Smooth muscle cell (in vitro differentiated cells): Measurements from ENCODE around the gene ACBD7. TPM values are rescaled to one million over a fixed set of nuclear protein-coding genes. Genes with fewer than 3 reads are reported as not detected.

Experiments used
- DNase-seq: peaks from one replicate; lab custom pipeline; 2025; ENCODE audit not compliant: unreplicated experiment; lab: John Stamatoyannopoulos, UW
- H2AFZ ChIP-seq: fragments of 200-600 bp; sonication (generic); 2 replicates; pipeline ENCODE4 v1.6.0; 2016; ENCODE audit warnings: antibody characterized with exemption, low read depth, mild to moderate bottlenecking
- H3F3A ChIP-seq: fragments of 200-600 bp; sonication (generic); 2 replicates; pipeline ENCODE4 v1.6.0; 2017; ENCODE audit warnings: antibody characterized with exemption, low read depth
- H3K27ac ChIP-seq: fragments of 200-600 bp; sonication (generic); 2 replicates; pipeline ENCODE4 v1.5.1; 2016; ENCODE audit warnings: low read depth, mild to moderate bottlenecking
- H3K27me3 ChIP-seq: fragments of 200-600 bp; sonication (generic); 2 replicates; pipeline ENCODE4 v1.6.1; 2016; ENCODE audit warnings: low read depth, mild to moderate bottlenecking
- H3K36me3 ChIP-seq: fragments of 200-600 bp; sonication (generic); 2 replicates; pipeline ENCODE4 v1.5.1; 2016; ENCODE audit warnings: low read depth
- H3K4me1 ChIP-seq: fragments of 200-600 bp; sonication (generic); 2 replicates; pipeline ENCODE4 v1.5.1; 2016; ENCODE audit warnings: low read depth
- H3K4me2 ChIP-seq: fragments of 200-600 bp; sonication (generic); 2 replicates; pipeline ENCODE4 v1.6.0; 2016; ENCODE audit warnings: mild to moderate bottlenecking
- H3K4me3 ChIP-seq: fragments of 200-600 bp; sonication (generic); 2 replicates; pipeline ENCODE4 v1.5.1; 2016; ENCODE audit warnings: mild to moderate bottlenecking
- H3K79me2 ChIP-seq: fragments of 200-600 bp; sonication (generic); 2 replicates; pipeline ENCODE4 v1.6.0; 2016; ENCODE audit warnings: low read depth, mild to moderate bottlenecking
- H3K9ac ChIP-seq: fragments of 200-600 bp; sonication (generic); 2 replicates; pipeline ENCODE4 v1.6.0; 2016; ENCODE audit warnings: low read depth
- H3K9me3 ChIP-seq: fragments of 200-600 bp; sonication (generic); replicated peaks from 2 replicates; pipeline ENCODE4 v1.5.1; 2016; ENCODE audit warnings: low read depth
- H4K20me1 ChIP-seq: fragments of 200-600 bp; sonication (generic); 2 replicates; pipeline ENCODE4 v1.6.0; 2016; ENCODE audit warnings: low read depth
- WGBS: methylation state at CpG from one replicate; pipeline ENCODE4 v1.1.7; 2016; ENCODE audit warnings: low lambda C conversion rate; 5-methylcytosine and 5-hydroxymethylcytosine counted together
- polyA plus RNA-seq: library from polyadenylated mRNA; unstranded; fragments of >200 nt; fragmentation: Nextera tagmentation; extraction: Ambion mirVana; gene quantifications from 2 replicates; pipeline ENCODE4 v1.2.1, GENCODE V29; 2016
- total RNA-seq: library from RNA; depleted of rRNA; stranded (reverse); fragments of >200 nt; gene quantifications from 2 replicates; pipeline ENCODE4 v1.2.3, GENCODE V29; 2014
- TF ChIP-seq, protein P1 (sequence below): fragments of 200-600 bp; sonication (generic); IDR thresholded peaks from 2 replicates; pipeline ENCODE4 v1.5.1; 2017; ENCODE audit warnings: borderline replicate concordance, mild to moderate bottlenecking, antibody characterized with exemption; ENCODE audit not compliant: insufficient read depth, poor library complexity, severe bottlenecking

ACBD7 gene
- total and polyA plus RNA-seq, 2 experiments from 2014 or later, result not detected

DNA sequence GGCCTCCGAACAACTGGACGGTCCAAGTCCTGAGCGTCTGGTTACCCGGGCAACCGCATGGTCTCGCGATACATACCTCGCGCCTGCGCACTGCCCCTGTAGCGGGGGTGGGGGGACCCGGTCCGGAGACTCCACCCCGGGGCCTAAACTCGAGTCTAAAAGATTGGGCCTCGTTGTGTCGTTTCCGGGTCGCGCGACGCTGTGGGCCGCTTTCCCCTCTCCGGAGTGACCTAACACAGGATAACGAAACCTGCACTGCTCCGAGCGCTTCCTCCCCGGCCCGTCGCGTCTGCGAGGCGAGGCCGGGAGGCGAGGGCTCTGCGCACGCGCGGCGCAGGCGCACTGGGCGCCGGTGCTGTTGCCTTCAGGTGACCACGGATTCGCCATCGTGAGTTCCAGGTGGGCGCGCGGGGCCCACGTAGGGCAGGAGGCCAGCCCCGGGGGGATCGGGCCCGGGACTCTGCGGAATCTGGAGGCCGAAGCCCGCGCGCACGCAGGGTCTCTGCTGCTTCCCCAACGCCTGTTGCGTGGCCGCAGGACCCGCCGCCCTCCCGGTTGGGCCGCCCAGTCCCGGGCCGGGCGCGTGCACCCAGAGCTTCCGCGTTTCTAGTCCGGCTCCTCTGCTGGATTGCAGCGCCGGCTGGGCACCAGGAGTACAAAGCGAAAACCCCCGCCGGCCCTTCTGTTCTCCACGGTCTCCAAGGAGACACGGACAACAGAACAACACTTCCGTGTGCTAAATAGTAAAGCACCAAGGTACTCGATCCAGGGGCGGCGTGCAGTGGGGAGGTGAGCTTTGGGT, 8.6 kb upstream of the ACBD7 start, which contains the start of gene RPP38:
TSS of gene RPP38 (plus strand) at position 345 of the 802 bp plus-strand sequence. CDS start 5,960 bp downstream, outside the sequence.
- peak within 1 kb of the TSS; percentile 63 for H3K4me3 ChIP-seq
- H3K36me3 ChIP-seq, result no peaks in the 10 kb centered on the region
- no peaks in the 10 kb centered on the region for H3K9me3 ChIP-seq
- peak within 1 kb of the TSS; percentile 87 for H3K4me2 ChIP-seq
- H3K9ac ChIP-seq, result peak within 1 kb of the TSS; percentile 96
- under 1% methylated on average over 82 of the region's 84 CpGs for WGBS
- TF ChIP-seq, protein P1, sequence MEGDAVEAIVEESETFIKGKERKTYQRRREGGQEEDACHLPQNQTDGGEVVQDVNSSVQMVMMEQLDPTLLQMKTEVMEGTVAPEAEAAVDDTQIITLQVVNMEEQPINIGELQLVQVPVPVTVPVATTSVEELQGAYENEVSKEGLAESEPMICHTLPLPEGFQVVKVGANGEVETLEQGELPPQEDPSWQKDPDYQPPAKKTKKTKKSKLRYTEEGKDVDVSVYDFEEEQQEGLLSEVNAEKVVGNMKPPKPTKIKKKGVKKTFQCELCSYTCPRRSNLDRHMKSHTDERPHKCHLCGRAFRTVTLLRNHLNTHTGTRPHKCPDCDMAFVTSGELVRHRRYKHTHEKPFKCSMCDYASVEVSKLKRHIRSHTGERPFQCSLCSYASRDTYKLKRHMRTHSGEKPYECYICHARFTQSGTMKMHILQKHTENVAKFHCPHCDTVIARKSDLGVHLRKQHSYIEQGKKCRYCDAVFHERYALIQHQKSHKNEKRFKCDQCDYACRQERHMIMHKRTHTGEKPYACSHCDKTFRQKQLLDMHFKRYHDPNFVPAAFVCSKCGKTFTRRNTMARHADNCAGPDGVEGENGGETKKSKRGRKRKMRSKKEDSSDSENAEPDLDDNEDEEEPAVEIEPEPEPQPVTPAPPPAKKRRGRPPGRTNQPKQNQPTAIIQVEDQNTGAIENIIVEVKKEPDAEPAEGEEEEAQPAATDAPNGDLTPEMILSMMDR, result no peak
- H3K27ac ChIP-seq, result peak within 1 kb of the TSS; percentile 95
- peaks cover 26% of the 10 kb centered on the region for H4K20me1 ChIP-seq
- H3K4me1 ChIP-seq, result no peaks in the 10 kb centered on the region
- peaks cover 38% of the 10 kb centered on the region for H3K79me2 ChIP-seq
- H2AFZ ChIP-seq, result peak within 1 kb of the TSS; percentile 82
- DNase-seq, result peak; percentile 97
- no peaks in the 10 kb centered on the region for H3K27me3 ChIP-seq
- no peaks in the 10 kb centered on the region for H3F3A ChIP-seq

DNA sequence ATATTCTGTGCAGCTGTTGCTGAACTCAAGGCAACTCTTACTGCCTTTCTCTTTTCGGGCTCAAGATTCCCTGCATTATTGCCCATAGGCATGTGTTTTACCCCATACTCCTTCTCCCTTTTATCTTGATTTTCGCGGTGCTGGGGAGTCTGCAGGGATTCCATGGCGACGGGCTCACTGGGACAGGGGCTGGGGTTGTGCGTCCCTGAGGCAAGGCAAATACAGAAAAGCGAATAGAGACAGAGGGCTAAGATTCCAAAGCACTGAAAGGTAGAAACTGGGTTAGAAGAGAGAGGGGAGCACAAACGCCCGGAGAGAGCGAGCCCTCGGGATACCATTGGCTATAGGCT, 8.1 kb upstream of the ACBD7 start:
- WGBS, result under 1% methylated on average over 10 of the region's 11 CpGs
- no peak for DNase-seq
- Histone ChIP-seq H4K20me1 (peaks cover 24% of the 10 kb centered on the region), H3K9ac (peak overlapping the region; percentile 96), H3F3A (no peaks in the 10 kb centered on the region), H3K27ac (peak overlapping the region; percentile 95), H3K4me2 (peak overlapping the region; percentile 87), H3K4me3 (peak overlapping the region; percentile 63), H3K79me2 (peaks cover 38% of the 10 kb centered on the region), H3K36me3 (no peaks in the 10 kb centered on the region), H3K4me1 (no peaks in the 10 kb centered on the region), H2AFZ (peak overlapping the region; percentile 82), H3K9me3 (no peaks in the 10 kb centered on the region), H3K27me3 (no peaks in the 10 kb centered on the region)
- TF ChIP-seq, protein P1, result no peak

DNA sequence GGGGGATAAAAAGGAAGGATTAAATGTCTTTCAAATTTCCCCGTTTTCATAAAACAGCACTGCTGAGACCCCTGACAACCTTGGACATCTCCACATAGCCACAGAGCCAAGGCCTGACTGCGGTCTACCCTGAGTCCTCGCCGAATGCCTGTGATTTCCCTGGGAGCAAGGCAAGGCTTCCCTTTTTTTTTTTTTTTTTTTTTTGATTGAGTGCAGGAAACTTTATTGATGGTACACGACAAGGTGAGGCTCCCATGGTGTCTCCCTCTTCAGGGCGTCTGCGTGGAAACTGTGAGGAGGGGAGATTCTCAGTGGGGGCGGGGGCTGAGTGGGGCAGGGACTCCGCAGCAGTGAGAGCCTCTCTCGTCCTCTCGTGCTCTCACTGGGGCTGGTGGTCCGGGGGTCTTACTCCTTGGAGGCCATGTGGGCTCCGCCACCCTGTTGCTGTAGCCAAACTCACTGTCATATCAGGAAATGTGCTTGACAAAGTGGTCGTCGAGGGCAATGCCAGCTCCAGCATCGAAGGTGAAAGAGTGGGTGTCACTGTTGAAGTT, 4.4 kb upstream of the ACBD7 start:
- Histone ChIP-seq H2AFZ (no peak overlapping the region), H3K36me3 (no peaks in the 10 kb centered on the region), H3K27me3 (no peaks in the 10 kb centered on the region), H3F3A (no peaks in the 10 kb centered on the region), H3K9me3 (no peaks in the 10 kb centered on the region), H4K20me1 (no peaks in the 10 kb centered on the region), H3K79me2 (peaks cover 4% of the 10 kb centered on the region), H3K4me3 (no peak overlapping the region), H3K4me1 (no peaks in the 10 kb centered on the region), H3K9ac (no peak overlapping the region), H3K27ac (no peak overlapping the region), H3K4me2 (no peak overlapping the region)
- TF ChIP-seq, protein P1, result no peak
- no peak for DNase-seq
- WGBS, result 85% methylated on average over 15 of the region's 16 CpGs
